Muscle layer of duodenum (tissue), 2 donors: ENCODE measurements around the gene CIRBP.

Experiments used
- H3K27ac ChIP-seq: one replicate; pipeline ENCODE4 v1.7.0; 2013; ENCODE audit warnings: mild to moderate bottlenecking, low read length
- H3K27me3 ChIP-seq: one replicate; pipeline ENCODE4 v1.7.0; 2013; ENCODE audit warnings: low read depth, mild to moderate bottlenecking, control low read depth, low read length
- H3K36me3 ChIP-seq, 2 donors: one replicate each; pipeline ENCODE4 v1.7.0; 2013; ENCODE audit warnings: low read length in 2 of 2, control low read depth in 1 of 2, mild to moderate bottlenecking in 1 of 2; ENCODE audit not compliant: insufficient read depth in 2 of 2, control insufficient read depth in 1 of 2
- H3K4me1 ChIP-seq, 2 donors: one replicate each; pipeline ENCODE4 v1.7.0; 2013; ENCODE audit warnings: low read length in 2 of 2, mild to moderate bottlenecking in 2 of 2, control low read depth in 1 of 2, moderate library complexity in 1 of 2; ENCODE audit not compliant: insufficient read depth in 2 of 2, control insufficient read depth in 1 of 2
- H3K4me3 ChIP-seq, 2 donors: one replicate each; pipeline ENCODE4 v1.7.0; 2013; ENCODE audit warnings: low read length in 2 of 2, low read depth in 1 of 2, mild to moderate bottlenecking in 1 of 2
- H3K9me3 ChIP-seq, 2 donors: one replicate each; pipeline ENCODE4 v1.7.0; 2013; ENCODE audit warnings: low read length in 2 of 2, control low read depth in 1 of 2, mild to moderate bottlenecking in 1 of 2; ENCODE audit not compliant: control insufficient read depth in 1 of 2
- donor health status: healthy.

CIRBP gene

GRCh38 chr19:1269065-1269477, at the start of gene CIRBP:
Gene CIRBP (plus strand): TSS chr19:1269332. CDS start chr19:1270934, 1,602 bp downstream.
- Histone ChIP-seq H3K27ac (peak within 1 kb of the TSS; percentile 94), H3K36me3 (peaks cover 32 to 34% of the 10 kb centered on the region in 2 donors)

GRCh38 chr19:1219786-1220476, 49.2 kb upstream of the CIRBP start:
- Histone ChIP-seq H3K4me1 (peaks cover 3 to 53% of the 10 kb centered on the region in 2 donors), H3K4me3 (no peak overlapping the region), H3K27ac (no peak overlapping the region), H3K27me3 (no peaks in the 10 kb centered on the region), H3K9me3 (no peaks in the 10 kb centered on the region), H3K36me3 (peaks cover 6 to 29% of the 10 kb centered on the region in 2 donors)

More at GRCh38 chr19:1269065-1269477, at the start of gene CIRBP:
- Histone ChIP-seq H3K4me3 (peak within 1 kb of the TSS; percentile 90 to 95), H3K9me3 (no peaks in the 10 kb centered on the region), H3K4me1 (peaks cover 26 to 83% of the 10 kb centered on the region in 2 donors), H3K27me3 (no peaks in the 10 kb centered on the region)

GRCh38 chr19:1220477-1220930, 48.6 kb upstream of the CIRBP start:
- H3K9me3 ChIP-seq: no peaks in the 10 kb centered on the region
- no peak overlapping the region for H3K4me3 ChIP-seq
- no peak overlapping the region for H3K27ac ChIP-seq
- peaks cover 6 to 31% of the 10 kb centered on the region in 2 donors for H3K36me3 ChIP-seq
- no peaks in the 10 kb centered on the region for H3K27me3 ChIP-seq
- H3K4me1 ChIP-seq: peaks cover 0 to 48% of the 10 kb centered on the region in 2 donors

- Histone ChIP-seq H3K9me3 (no peaks in the 10 kb centered on the region), H3K36me3 (peaks cover 6 to 38% of the 10 kb centered on the region in 2 donors), H3K27me3 (no peaks in the 10 kb centered on the region), H3K4me1 (peaks cover 0 to 40% of the 10 kb centered on the region in 2 donors), H3K4me3 (no peak overlapping the region), H3K27ac (no peak overlapping the region)
Observed at GRCh38 chr19:1220976-1221903, 47.9 kb upstream of the CIRBP start.

GRCh38 chr19:1221904-1222255, 47.3 kb upstream of the CIRBP start:
- Histone ChIP-seq H3K27me3 (no peaks in the 10 kb centered on the region), H3K27ac (no peak overlapping the region), H3K36me3 (peaks cover 6 to 44% of the 10 kb centered on the region in 2 donors), H3K4me3 (no peak overlapping the region), H3K9me3 (no peaks in the 10 kb centered on the region), H3K4me1 (peaks cover 0 to 40% of the 10 kb centered on the region in 2 donors)

GRCh38 chr19:1222394-1222793, 46.7 kb upstream of the CIRBP start:
- H3K9me3 ChIP-seq: no peaks in the 10 kb centered on the region
- H3K27me3 ChIP-seq: no peaks in the 10 kb centered on the region
- peaks cover 0 to 38% of the 10 kb centered on the region in 2 donors for H3K4me1 ChIP-seq
- no peak overlapping the region for H3K27ac ChIP-seq
- peaks cover 6 to 49% of the 10 kb centered on the region in 2 donors for H3K36me3 ChIP-seq
- no peak overlapping the region for H3K4me3 ChIP-seq

GRCh38 chr19:1223018-1223855, 45.9 kb upstream of the CIRBP start:
- Histone ChIP-seq H3K4me3 (no peak overlapping the region), H3K36me3 (peaks cover 6 to 58% of the 10 kb centered on the region in 2 donors), H3K27me3 (no peaks in the 10 kb centered on the region), H3K4me1 (peaks cover 0 to 30% of the 10 kb centered on the region in 2 donors), H3K9me3 (no peaks in the 10 kb centered on the region), H3K27ac (no peak overlapping the region)

GRCh38 chr19:1224047-1224825, 44.9 kb upstream of the CIRBP start:
- Histone ChIP-seq H3K4me1 (peaks cover 0 to 21% of the 10 kb centered on the region in 2 donors), H3K27ac (no peak overlapping the region)

GRCh38 chr19:1224847-1225246, 44.3 kb upstream of the CIRBP start:
- Histone ChIP-seq H3K36me3 (peaks cover 6 to 60% of the 10 kb centered on the region in 2 donors), H3K4me3 (no peak overlapping the region), H3K9me3 (no peaks in the 10 kb centered on the region), H3K4me1 (peaks cover 0 to 20% of the 10 kb centered on the region in 2 donors), H3K27ac (no peak overlapping the region), H3K27me3 (no peaks in the 10 kb centered on the region)

More at GRCh38 chr19:1224047-1224825, 44.9 kb upstream of the CIRBP start:
- Histone ChIP-seq H3K9me3 (no peaks in the 10 kb centered on the region), H3K36me3 (peaks cover 6 to 60% of the 10 kb centered on the region in 2 donors), H3K4me3 (no peak overlapping the region), H3K27me3 (no peaks in the 10 kb centered on the region)
